Subcutaneous adipose tissue (tissue), 4 donors: Measurements from ENCODE around the gene PKMYT1. TPM values are rescaled to one million over a fixed set of nuclear protein-coding genes. Genes with fewer than 3 reads are reported as not detected.

Source experiments
- CTCF ChIP-seq: fragments of 450-650 bp; IDR thresholded peaks from one replicate; pipeline ENCODE4 v1.5.1; 2016; ENCODE audit warnings: low read depth, mild to moderate bottlenecking, control low read depth, antibody characterized with exemption, moderate library complexity
- total RNA-seq, 4 donors: library from RNA; depleted of rRNA; stranded (reverse); fragments of >200 nt; gene quantifications; one replicate each; pipeline ENCODE4 v1.1.0, GENCODE V29; 2016

The PKMYT1 gene
- total RNA-seq, 4 donors from 2014 or later, result 1.5 to 2.0 (median 1.8) TPM; not detected in 1

GRCh38 chr16:3021449-3022207 is 41.4 kb upstream of the PKMYT1 start:
- TF ChIP-seq CTCF, result no peak

- TF ChIP-seq CTCF, result no peak
Observed at GRCh38 chr16:3020604-3021448, 40.6 kb upstream of the PKMYT1 start.

GRCh38 chr16:3020247-3020603 is 40.0 kb upstream of the PKMYT1 start, which contains the start of gene TNFRSF12A:
TSS of gene TNFRSF12A (plus strand) at chr16:3020368. CDS start at chr16:3020398, 30 bp downstream.
- TF ChIP-seq CTCF, result no peak

- TF ChIP-seq CTCF, result no peak
Observed at GRCh38 chr16:3019594-3020246, 39.5 kb upstream of the PKMYT1 start.

GRCh38 chr16:3017794-3018506 is 37.7 kb upstream of the PKMYT1 start, which contains the start of gene CLDN6:
TSS of gene CLDN6 (minus strand) at chr16:3018183. CDS start at chr16:3016021, 2,162 bp downstream.
- TF ChIP-seq CTCF, result no peak

GRCh38 chr16:3017344-3017743 is 37.1 kb upstream of the PKMYT1 start:
- TF ChIP-seq CTCF, result no peak
